OCI-LY1 (cell line): ENCODE measurements around the gene FAM151B.

Source experiments
- H2AFZ ChIP-seq: fragments of 200-600 bp; sonication (generic), shearing (Covaris generic); 2 replicates; pipeline ENCODE4 v1.6.0; 2014; ENCODE audit warnings: antibody characterized with exemption, mild to moderate bottlenecking, low read length
- H3F3A ChIP-seq: fragments of 200-600 bp; sonication (generic), shearing (Covaris generic); 2 replicates; pipeline ENCODE4 v1.6.0; 2014; ENCODE audit warnings: mild to moderate bottlenecking, antibody characterized with exemption, low read length, moderate library complexity; ENCODE audit not compliant: insufficient read depth
- H3K27ac ChIP-seq: fragments of 200-600 bp; sonication (generic); 2 replicates; pipeline ENCODE4 v1.5.1; 2014; ENCODE audit warnings: low read length, mixed run types, mild to moderate bottlenecking, low read depth; ENCODE audit not compliant: poor library complexity, severe bottlenecking
- H3K27me3 ChIP-seq: fragments of 200-600 bp; sonication (generic); 2 replicates; pipeline ENCODE4 v1.6.0; 2014; ENCODE audit warnings: antibody characterized with exemption, mild to moderate bottlenecking, low read length, moderate library complexity; ENCODE audit not compliant: insufficient read depth
- H3K36me3 ChIP-seq: fragments of 200-600 bp; sonication (generic); 2 replicates; pipeline ENCODE4 v1.6.1; 2014; ENCODE audit warnings: mild to moderate bottlenecking, antibody characterized with exemption, low read length, moderate library complexity, mixed read lengths; ENCODE audit not compliant: insufficient read depth
- H3K4me1 ChIP-seq: fragments of 200-600 bp; sonication (generic); 2 replicates; pipeline ENCODE4 v1.5.1; 2014; ENCODE audit warnings: mild to moderate bottlenecking, low read length, moderate library complexity; ENCODE audit not compliant: insufficient read depth, severe bottlenecking
- H3K4me2 ChIP-seq: fragments of 200-600 bp; sonication (generic), shearing (Covaris generic); 2 replicates; pipeline ENCODE4 v1.6.1; 2014; ENCODE audit warnings: low read length
- H3K4me3 ChIP-seq: fragments of 200-600 bp; sonication (generic); 2 replicates; pipeline ENCODE4 v1.5.1; 2014; ENCODE audit warnings: low read length, low read depth, mild to moderate bottlenecking, mixed read lengths; ENCODE audit not compliant: poor library complexity, severe bottlenecking
- H3K79me2 ChIP-seq: fragments of 200-600 bp; shearing (Covaris generic); 2 replicates; pipeline ENCODE4 v1.6.1; 2016; ENCODE audit warnings: mixed run types, low read length, mixed read lengths; ENCODE audit not compliant: insufficient read depth
- H3K9ac ChIP-seq: fragments of 200-600 bp; sonication (generic), shearing (Covaris generic); 2 replicates; pipeline ENCODE4 v1.6.1; 2014; ENCODE audit warnings: mild to moderate bottlenecking, low read length, mixed read lengths
- H3K9me2 ChIP-seq: fragments of 200-600 bp; sonication (generic), shearing (Covaris generic); 2 replicates; pipeline ENCODE4 v1.6.1; 2014; ENCODE audit warnings: low read depth, mild to moderate bottlenecking, low read length, mixed read lengths
- H3K9me3 ChIP-seq: fragments of 200-600 bp; shearing (Covaris generic); 2 replicates; pipeline ENCODE4 v1.6.1; 2014; ENCODE audit warnings: low read length, mixed read lengths
- H4K20me1 ChIP-seq: fragments of 200-600 bp; sonication (generic), shearing (Covaris generic); 2 replicates; pipeline ENCODE4 v1.6.0; 2016; ENCODE audit warnings: mild to moderate bottlenecking, low read length; ENCODE audit not compliant: insufficient read depth
- EZH2 ChIP-seq: fragments of 200-600 bp; sonication (generic), shearing (Covaris generic); IDR thresholded peaks from 2 replicates; pipeline ENCODE4 v1.8.0; 2017; ENCODE audit warnings: borderline replicate concordance, mixed run types, mild to moderate bottlenecking, antibody characterized with exemption, low read length, moderate library complexity, mixed read lengths
- TF ChIP-seq, protein P1 (sequence below): fragments of 200-600 bp; sonication (generic), shearing (Covaris generic); IDR thresholded peaks from 2 replicates; pipeline ENCODE4 v1.5.1; 2017; ENCODE audit warnings: mild to moderate bottlenecking, antibody characterized with exemption, low read length, moderate library complexity, mixed read lengths

Gene FAM151B

DNA sequence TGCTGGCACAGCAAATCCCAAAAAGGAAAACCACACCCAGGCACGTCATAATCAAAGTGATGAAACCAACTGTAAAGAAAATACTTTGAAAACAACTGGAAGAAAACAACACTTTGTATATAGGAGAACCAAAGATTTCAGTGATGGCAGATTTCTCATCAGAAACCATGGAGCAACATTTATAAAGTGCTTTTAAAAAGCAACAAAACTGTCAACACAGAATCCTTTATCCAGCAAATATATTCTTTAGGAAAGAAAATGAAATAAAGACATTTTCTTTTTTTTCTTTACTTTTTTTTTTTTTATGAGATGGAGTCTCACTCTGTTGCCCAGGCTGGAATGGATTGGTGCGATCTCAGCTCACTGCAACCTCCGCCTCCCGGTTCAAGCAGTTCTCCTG lies 5.3 kb upstream of the FAM151B start:
- no peaks in the 10 kb centered on the region for H3K27me3 ChIP-seq
- H2AFZ ChIP-seq, result no peak overlapping the region
- H3K9me2 ChIP-seq, result no peaks in the 10 kb centered on the region
- H3K79me2 ChIP-seq, result no peaks in the 10 kb centered on the region
- H4K20me1 ChIP-seq, result no peaks in the 10 kb centered on the region
- no peak overlapping the region for H3K9ac ChIP-seq
- TF ChIP-seq, protein P1, sequence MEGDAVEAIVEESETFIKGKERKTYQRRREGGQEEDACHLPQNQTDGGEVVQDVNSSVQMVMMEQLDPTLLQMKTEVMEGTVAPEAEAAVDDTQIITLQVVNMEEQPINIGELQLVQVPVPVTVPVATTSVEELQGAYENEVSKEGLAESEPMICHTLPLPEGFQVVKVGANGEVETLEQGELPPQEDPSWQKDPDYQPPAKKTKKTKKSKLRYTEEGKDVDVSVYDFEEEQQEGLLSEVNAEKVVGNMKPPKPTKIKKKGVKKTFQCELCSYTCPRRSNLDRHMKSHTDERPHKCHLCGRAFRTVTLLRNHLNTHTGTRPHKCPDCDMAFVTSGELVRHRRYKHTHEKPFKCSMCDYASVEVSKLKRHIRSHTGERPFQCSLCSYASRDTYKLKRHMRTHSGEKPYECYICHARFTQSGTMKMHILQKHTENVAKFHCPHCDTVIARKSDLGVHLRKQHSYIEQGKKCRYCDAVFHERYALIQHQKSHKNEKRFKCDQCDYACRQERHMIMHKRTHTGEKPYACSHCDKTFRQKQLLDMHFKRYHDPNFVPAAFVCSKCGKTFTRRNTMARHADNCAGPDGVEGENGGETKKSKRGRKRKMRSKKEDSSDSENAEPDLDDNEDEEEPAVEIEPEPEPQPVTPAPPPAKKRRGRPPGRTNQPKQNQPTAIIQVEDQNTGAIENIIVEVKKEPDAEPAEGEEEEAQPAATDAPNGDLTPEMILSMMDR, result no peak
- TF ChIP-seq EZH2, result no peak
- no peaks in the 10 kb centered on the region for H3F3A ChIP-seq
- H3K9me3 ChIP-seq, result peaks cover 5% of the 10 kb centered on the region
- no peak overlapping the region for H3K4me3 ChIP-seq
- peaks cover 8% of the 10 kb centered on the region for H3K4me1 ChIP-seq
- H3K27ac ChIP-seq, result no peak overlapping the region
- H3K4me2 ChIP-seq, result no peak overlapping the region
- H3K36me3 ChIP-seq, result no peaks in the 10 kb centered on the region

DNA sequence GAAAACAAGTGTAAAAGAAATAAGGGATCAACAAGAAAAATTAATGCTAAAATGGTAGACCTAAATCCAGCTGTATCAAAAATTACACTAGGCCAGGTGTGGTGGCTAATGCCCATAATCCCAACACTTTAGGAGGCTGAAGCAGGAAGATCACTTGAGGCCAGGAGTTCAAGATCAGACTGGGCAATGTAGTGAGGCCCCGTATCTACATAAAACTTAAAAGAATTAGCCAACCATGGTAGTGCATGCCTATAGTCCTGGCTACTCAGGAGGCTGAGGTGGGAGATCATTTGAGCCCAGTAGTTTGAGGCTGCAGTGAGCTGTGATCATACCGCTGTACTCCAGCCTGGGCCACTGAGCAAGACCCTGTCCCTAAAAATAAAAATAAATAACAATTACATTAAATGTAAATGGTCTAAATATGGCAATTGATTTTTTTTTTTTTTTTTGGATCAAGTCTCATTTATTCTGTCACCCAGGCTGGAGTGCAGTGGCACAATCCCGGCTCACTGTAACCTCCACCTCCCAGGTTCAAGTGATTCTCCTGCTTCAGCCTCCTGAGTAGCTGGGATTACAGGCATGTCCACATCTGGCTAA lies 4.2 kb upstream of the FAM151B start:
- no peak overlapping the region for H3K9ac ChIP-seq
- H4K20me1 ChIP-seq, result no peaks in the 10 kb centered on the region
- H3K9me2 ChIP-seq, result no peaks in the 10 kb centered on the region
- TF ChIP-seq, protein P1, result no peak
- no peak for TF ChIP-seq EZH2
- H3K9me3 ChIP-seq, result peaks cover 5% of the 10 kb centered on the region
- H3K36me3 ChIP-seq, result no peaks in the 10 kb centered on the region
- H3F3A ChIP-seq, result no peaks in the 10 kb centered on the region
- H3K4me3 ChIP-seq, result no peak overlapping the region
- no peak overlapping the region for H3K4me2 ChIP-seq
- no peak overlapping the region for H3K27ac ChIP-seq
- no peaks in the 10 kb centered on the region for H3K27me3 ChIP-seq
- H2AFZ ChIP-seq, result no peak overlapping the region
- no peaks in the 10 kb centered on the region for H3K79me2 ChIP-seq
- H3K4me1 ChIP-seq, result peaks cover 15% of the 10 kb centered on the region

DNA sequence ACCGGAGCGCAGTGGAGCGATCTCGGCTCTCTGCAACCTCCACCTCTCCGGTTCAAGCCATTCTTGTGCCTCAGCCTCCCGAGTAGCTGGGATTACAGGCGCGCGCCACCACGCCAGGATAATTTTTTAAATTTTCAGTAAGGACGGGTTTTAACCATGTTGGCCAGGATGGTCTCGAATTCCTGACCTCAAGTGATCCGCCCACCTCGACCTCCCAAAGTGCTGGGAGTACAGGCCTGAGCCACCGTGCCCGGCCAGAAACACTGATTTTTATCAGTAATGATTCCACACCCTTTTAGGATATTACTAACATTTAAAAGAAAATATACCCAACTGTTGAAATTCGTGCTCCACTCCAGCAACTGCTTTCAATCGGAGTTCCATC lies 464 bp upstream of the FAM151B start:
- H2AFZ ChIP-seq, result no peak overlapping the region

More for the DNA sequence above, 464 bp upstream of the FAM151B start:
- no peaks in the 10 kb centered on the region for H3K27me3 ChIP-seq
- peak overlapping the region; percentile 74 for H3K4me2 ChIP-seq
- no peak overlapping the region; the same call in 1 of the 2 replicates for H3K9ac ChIP-seq
- peaks cover under 1% of the 10 kb centered on the region for H3K9me3 ChIP-seq
- no peaks in the 10 kb centered on the region for H3K36me3 ChIP-seq
- H4K20me1 ChIP-seq, result no peaks in the 10 kb centered on the region
- H3K9me2 ChIP-seq, result no peaks in the 10 kb centered on the region
- H3K4me3 ChIP-seq, result peak overlapping the region; percentile 61
- H3K27ac ChIP-seq, result no peak overlapping the region
- no peaks in the 10 kb centered on the region for H3F3A ChIP-seq
- TF ChIP-seq, protein P1, result no peak
- TF ChIP-seq EZH2, result no peak
- H3K4me1 ChIP-seq, result peaks cover 15% of the 10 kb centered on the region
- H3K79me2 ChIP-seq, result no peaks in the 10 kb centered on the region
